Stimulated activated CD8-positive, alpha-beta memory T cell treated with anti-CD3 and anti-CD28 coated beads, Interleukin-4, amount 100 ng/mL, for 4 hours (primary cell): ENCODE data around the gene ARPC1B.
"Not testable (repeated sequence)": the region's sequence is repeated elsewhere in the genome, so short reads cannot be mapped to it uniquely, and the experiment has no call there.

Experiments
- DNase-seq, 2 donors: peaks; one replicate each; pipeline ENCODE4 v3.0.0-alpha.2; 2020; ENCODE audit warnings: low read depth in 2 of 2, low spot score in 1 of 2

Gene ARPC1B

GRCh38 chr7:99366646-99367045 is 7.9 kb upstream of the ARPC1B start:
- DNase-seq: no peak

- DNase-seq: no peak
Measured at GRCh38 chr7:99368750-99369389, 5.7 kb upstream of the ARPC1B start.

- DNase-seq: no peak
Measured at GRCh38 chr7:99369767-99370391, 4.7 kb upstream of the ARPC1B start.

- DNase-seq: no peak
Measured at GRCh38 chr7:99371376-99371920, 3.1 kb upstream of the ARPC1B start.

GRCh38 chr7:99372275-99373090 is 2.0 kb upstream of the ARPC1B start:
- DNase-seq: no peak

GRCh38 chr7:99373091-99374066 is 1.2 kb upstream of the ARPC1B start:
- DNase-seq: no peak

- DNase-seq: peak in 1 of 2 donors; percentile 35
Measured at GRCh38 chr7:99375070-99375807, 709 bp downstream of the ARPC1B start.

- peak in 1 of 2 donors; percentile 18 for DNase-seq
Measured at GRCh38 chr7:99379043-99379577, 4.6 kb downstream of the ARPC1B start.

GRCh38 chr7:99379693-99380031 is 5.1 kb downstream of the ARPC1B start:
- DNase-seq: not testable (repeated sequence)

GRCh38 chr7:99380032-99380822 is 5.7 kb downstream of the ARPC1B start:
- no peak for DNase-seq

GRCh38 chr7:99380823-99381663 is 6.5 kb downstream of the ARPC1B start:
- DNase-seq: peak; percentile 80 to 82

GRCh38 chr7:99381664-99382075 is 7.1 kb downstream of the ARPC1B start:
- no peak for DNase-seq

GRCh38 chr7:99383203-99383602 is 8.7 kb downstream of the ARPC1B start:
- no peak for DNase-seq

GRCh38 chr7:99383791-99384370 is 9.4 kb downstream of the ARPC1B start:
- DNase-seq: no peak

GRCh38 chr7:99384523-99384922 is 10.0 kb downstream of the ARPC1B start:
- no peak for DNase-seq

GRCh38 chr7:99385564-99385963 is 11.0 kb downstream of the ARPC1B start:
- no peak for DNase-seq

- no peak for DNase-seq
Measured at GRCh38 chr7:99386584-99387238, 12.2 kb downstream of the ARPC1B start.
